HUES48 (cell line): ENCODE measurements around the gene CCDC88C.

Experiments
- H3K27ac ChIP-seq: one replicate; pipeline ENCODE4 v1.7.0; 2013; ENCODE audit warnings: low read depth, low read length, inconsistent platforms
- H3K27me3 ChIP-seq: 2 replicates; pipeline ENCODE4 v1.6.1; 2013; ENCODE audit warnings: mild to moderate bottlenecking, low read length; ENCODE audit not compliant: control insufficient read depth, insufficient read depth
- H3K36me3 ChIP-seq: 2 replicates; pipeline ENCODE4 v1.6.1; 2013; ENCODE audit warnings: low read length; ENCODE audit not compliant: control insufficient read depth, insufficient read depth
- H3K4me1 ChIP-seq: 2 replicates; pipeline ENCODE4 v1.6.1; 2013; ENCODE audit warnings: mild to moderate bottlenecking, low read length; ENCODE audit not compliant: control insufficient read depth, insufficient read depth
- H3K4me3 ChIP-seq: 2 replicates; pipeline ENCODE4 v1.5.1; 2013; ENCODE audit warnings: mild to moderate bottlenecking, low read depth, low read length
- H3K9ac ChIP-seq: 2 replicates; pipeline ENCODE4 v1.6.1; 2013; ENCODE audit warnings: mild to moderate bottlenecking, low read depth, low read length, moderate library complexity
- H3K9me3 ChIP-seq: 2 replicates; pipeline ENCODE4 v1.6.1; 2013; ENCODE audit warnings: low read length; ENCODE audit not compliant: control insufficient read depth, insufficient read depth

Gene CCDC88C

DNA sequence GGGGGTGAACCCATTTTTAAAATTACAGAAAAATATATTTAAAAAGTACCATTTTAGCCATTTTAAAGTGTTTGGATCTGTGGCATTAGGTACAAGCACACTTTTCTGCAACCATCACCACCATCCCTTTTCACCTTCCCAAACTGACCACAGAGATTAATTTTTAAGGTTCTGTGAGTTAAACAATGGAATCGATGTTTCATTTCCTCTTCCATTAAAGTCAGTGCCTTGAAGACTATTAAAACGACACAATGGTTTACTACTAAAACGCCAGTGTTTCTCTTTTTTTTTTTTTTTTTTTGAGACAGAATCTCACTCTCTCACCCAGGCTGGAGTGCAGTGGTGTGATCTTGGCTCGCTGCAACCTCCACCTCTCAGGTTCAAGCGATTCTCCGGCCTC, 95.0 kb downstream of the CCDC88C start:
- H3K4me3 ChIP-seq: no peak overlapping the region
- no peak overlapping the region for H3K9ac ChIP-seq
- H3K9me3 ChIP-seq: no peaks in the 10 kb centered on the region
- H3K27ac ChIP-seq: no peak overlapping the region
- no peaks in the 10 kb centered on the region for H3K27me3 ChIP-seq
- peaks cover 7% of the 10 kb centered on the region; the same call in 1 of the 2 replicates for H3K4me1 ChIP-seq
- peaks cover 72% of the 10 kb centered on the region for H3K36me3 ChIP-seq

DNA sequence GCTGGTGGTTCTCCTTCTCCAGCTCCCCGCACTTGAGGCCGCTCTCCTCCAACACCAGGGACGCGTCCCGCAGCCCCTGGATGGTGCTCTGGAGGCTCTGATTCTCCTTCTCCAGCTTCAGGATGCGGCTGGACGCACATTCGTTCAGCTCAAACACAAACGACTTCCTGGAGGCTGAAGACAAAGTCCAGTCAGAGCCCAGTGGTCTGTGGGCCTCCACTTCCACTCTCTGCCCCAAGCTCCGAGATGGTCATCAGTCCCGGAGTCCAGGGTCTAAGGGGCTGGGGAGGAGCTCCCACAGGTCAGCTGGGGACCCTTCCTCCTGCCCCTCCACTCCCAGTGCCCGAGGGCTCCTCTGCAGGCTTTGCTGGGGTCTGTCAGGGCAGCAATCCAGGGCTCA, 96.5 kb downstream of the CCDC88C start:
- H3K27me3 ChIP-seq: no peaks in the 10 kb centered on the region
- no peak overlapping the region for H3K9ac ChIP-seq
- no peaks in the 10 kb centered on the region for H3K9me3 ChIP-seq
- H3K36me3 ChIP-seq: peaks cover 81% of the 10 kb centered on the region
- H3K4me3 ChIP-seq: no peak overlapping the region
- H3K27ac ChIP-seq: no peak overlapping the region
- peaks cover 7% of the 10 kb centered on the region; the same call in 1 of the 2 replicates for H3K4me1 ChIP-seq

DNA sequence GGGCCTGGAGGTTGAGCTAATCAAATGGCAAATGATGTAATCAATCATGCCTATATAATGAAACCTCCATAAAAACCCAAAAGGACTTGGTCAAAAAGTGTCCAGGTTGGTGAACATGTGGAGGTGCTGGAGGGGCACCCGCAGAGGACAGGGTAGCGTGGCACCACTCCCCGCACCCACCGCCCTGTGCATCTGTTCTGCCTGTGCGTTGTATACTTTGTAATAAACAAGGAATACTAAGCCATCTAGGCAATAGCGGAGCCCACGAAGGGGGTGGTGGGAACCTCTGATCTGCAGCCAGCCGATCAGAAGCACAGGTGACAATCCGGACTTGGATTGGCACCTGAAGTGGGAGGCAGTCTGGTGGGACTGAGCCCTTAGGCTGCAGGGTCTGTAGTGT, 97.4 kb downstream of the CCDC88C start:
- H3K9me3 ChIP-seq: peaks cover 3% of the 10 kb centered on the region; the same call in 1 of the 2 replicates
- H3K4me1 ChIP-seq: peaks cover 7% of the 10 kb centered on the region; the same call in 1 of the 2 replicates
- H3K9ac ChIP-seq: no peak overlapping the region
- H3K27me3 ChIP-seq: no peaks in the 10 kb centered on the region
- H3K27ac ChIP-seq: no peak overlapping the region
- H3K4me3 ChIP-seq: no peak overlapping the region
- H3K36me3 ChIP-seq: peaks cover 82% of the 10 kb centered on the region

DNA sequence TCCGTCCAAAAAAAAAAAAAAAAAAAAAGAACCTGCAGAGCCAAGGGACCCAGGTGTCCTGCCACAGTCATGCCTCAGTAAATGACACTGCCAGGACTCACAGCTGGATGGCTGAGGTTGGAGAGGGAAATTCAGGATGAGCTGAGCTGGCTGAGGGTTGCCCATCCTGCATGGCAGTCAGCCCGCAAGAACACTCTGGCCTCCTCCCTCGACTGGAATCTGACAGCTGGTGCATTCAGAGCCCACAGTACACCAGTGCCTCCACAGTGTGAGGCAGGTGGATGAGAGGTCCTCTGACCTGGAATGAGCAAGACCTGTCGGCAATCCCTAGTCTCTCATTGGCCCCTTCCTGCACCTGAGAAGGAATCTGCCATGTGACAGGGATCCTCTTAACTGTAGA, 98.7 kb downstream of the CCDC88C start:
- H3K27ac ChIP-seq: no peak overlapping the region
- peaks cover 83% of the 10 kb centered on the region for H3K36me3 ChIP-seq
- H3K4me3 ChIP-seq: no peak overlapping the region
- H3K9ac ChIP-seq: no peak overlapping the region
- peaks cover 3% of the 10 kb centered on the region; the same call in 1 of the 2 replicates for H3K4me1 ChIP-seq
- H3K9me3 ChIP-seq: peaks cover 12% of the 10 kb centered on the region
- H3K27me3 ChIP-seq: no peaks in the 10 kb centered on the region

DNA sequence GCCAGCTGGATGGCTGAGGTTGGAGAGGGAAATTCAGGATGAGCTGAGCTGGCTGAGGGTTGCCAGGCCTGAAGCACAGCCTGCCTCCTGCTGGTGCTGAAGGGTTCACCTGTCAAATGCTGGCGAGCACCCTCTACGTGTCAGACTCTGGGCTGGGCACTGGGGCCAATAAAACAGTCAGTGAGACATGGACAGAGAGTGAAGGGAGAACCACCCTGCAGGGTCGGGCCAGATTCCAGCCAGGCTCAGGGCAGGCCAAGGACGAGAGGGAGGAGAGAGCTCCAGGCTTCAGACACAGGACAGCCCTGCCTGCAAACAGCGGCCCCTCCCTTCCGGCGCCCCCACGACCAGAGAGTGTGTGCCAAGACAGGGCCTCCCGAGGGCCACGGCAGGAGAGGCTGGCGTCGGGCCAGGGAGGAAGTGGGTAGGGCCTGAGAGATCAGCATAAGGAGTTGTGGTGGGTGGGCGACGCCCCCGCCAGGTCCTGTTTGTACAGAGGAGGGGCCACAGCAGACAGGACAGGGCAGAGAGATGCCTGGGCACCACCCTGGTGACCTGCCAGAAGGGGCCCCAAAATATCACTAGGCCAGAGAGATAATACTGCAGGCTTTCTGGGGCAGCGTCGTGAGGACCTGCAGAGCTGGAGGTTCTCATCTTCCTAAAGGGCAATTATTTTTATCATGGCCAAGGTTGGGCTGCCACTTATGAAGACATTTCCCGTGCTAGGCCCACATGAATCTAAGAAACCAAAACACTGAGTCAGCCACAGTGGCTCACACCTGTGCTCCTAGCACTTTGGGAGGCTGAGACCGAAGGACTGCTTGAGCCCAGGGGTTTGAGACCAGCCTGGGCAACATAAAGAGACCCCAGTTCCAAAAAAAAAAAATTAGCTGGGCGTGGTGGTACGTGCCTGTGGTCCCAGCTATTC, 100.0 kb downstream of the CCDC88C start:
- Histone ChIP-seq H3K9ac (no peak overlapping the region), H3K27me3 (no peaks in the 10 kb centered on the region), H3K27ac (no peak overlapping the region), H3K4me3 (no peak overlapping the region), H3K4me1 (no peaks in the 10 kb centered on the region), H3K9me3 (peaks cover 18% of the 10 kb centered on the region), H3K36me3 (peaks cover 87% of the 10 kb centered on the region)

DNA sequence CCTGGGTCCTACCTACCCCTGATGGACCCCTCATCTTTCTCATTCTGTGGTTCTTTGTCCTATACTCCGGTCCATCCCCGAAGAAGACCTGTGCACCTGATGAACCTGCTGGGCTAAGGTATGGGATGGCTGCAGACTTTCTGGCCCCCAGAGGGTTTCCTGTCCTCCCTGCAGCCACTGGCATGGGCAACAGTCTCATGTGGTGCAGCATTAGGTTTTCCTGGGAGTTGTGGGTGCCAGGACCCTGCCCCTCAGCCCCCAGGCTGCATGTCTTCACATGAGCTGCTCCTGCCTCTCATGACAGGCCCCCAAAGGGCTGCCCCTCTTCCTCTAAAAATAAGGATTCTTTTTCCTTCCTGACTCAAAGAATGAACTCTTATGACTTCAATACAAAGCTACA, 100.9 kb downstream of the CCDC88C start:
- peaks cover 86% of the 10 kb centered on the region for H3K36me3 ChIP-seq
- H3K9me3 ChIP-seq: peaks cover 18% of the 10 kb centered on the region
- H3K27me3 ChIP-seq: no peaks in the 10 kb centered on the region
- no peak overlapping the region for H3K27ac ChIP-seq
- H3K9ac ChIP-seq: no peak overlapping the region
- no peak overlapping the region for H3K4me3 ChIP-seq
- no peaks in the 10 kb centered on the region for H3K4me1 ChIP-seq

DNA sequence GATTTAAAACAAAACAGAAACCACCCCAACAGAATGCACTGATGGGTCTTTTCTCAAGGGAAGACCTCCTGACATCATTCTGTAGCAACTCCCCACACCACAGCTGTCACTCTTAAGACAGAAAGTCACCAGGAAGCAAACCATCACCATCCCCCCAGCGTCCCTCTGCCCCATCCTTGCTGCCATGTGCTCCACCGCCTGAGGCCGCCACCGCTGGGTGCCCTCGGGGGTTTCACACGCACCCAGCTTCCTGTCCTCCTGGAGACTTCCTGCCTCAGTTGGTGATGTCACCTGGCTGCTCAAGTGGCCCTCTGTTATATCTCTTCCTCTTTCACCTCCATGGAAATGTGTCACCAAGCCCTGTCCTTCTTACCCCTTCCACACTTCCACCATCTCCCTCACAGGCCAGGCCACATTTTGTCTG, 101.8 kb downstream of the CCDC88C start:
- H3K27ac ChIP-seq: no peak overlapping the region
- no peak overlapping the region for H3K9ac ChIP-seq
- H3K4me1 ChIP-seq: no peaks in the 10 kb centered on the region
- no peaks in the 10 kb centered on the region for H3K27me3 ChIP-seq
- H3K36me3 ChIP-seq: peaks cover 85% of the 10 kb centered on the region
- H3K4me3 ChIP-seq: no peak overlapping the region
- H3K9me3 ChIP-seq: peaks cover 18% of the 10 kb centered on the region

DNA sequence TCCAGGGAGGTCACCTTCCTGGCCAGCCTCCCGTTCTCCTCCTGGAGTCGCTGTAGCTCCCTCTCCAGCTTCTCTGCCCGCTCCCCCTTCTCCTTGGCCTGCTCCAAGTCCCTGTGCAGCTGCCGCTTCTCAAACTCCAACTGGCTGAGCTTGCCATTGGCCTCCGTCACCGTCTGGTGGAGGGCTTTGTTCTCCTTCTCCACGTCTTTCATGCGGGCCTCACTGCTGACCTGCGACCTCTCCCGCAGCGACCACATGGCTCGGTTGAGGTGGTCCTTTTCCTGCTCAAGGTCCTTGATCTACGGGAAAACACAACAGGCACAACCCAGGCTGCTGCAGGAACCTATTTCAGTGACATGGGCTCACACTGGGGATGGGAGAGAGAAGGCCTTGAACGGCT, 103.8 kb downstream of the CCDC88C start:
- Histone ChIP-seq H3K36me3 (peaks cover 88% of the 10 kb centered on the region), H3K9me3 (peaks cover 18% of the 10 kb centered on the region), H3K9ac (no peak overlapping the region), H3K27ac (no peak overlapping the region), H3K27me3 (no peaks in the 10 kb centered on the region), H3K4me3 (no peak overlapping the region), H3K4me1 (no peaks in the 10 kb centered on the region)

DNA sequence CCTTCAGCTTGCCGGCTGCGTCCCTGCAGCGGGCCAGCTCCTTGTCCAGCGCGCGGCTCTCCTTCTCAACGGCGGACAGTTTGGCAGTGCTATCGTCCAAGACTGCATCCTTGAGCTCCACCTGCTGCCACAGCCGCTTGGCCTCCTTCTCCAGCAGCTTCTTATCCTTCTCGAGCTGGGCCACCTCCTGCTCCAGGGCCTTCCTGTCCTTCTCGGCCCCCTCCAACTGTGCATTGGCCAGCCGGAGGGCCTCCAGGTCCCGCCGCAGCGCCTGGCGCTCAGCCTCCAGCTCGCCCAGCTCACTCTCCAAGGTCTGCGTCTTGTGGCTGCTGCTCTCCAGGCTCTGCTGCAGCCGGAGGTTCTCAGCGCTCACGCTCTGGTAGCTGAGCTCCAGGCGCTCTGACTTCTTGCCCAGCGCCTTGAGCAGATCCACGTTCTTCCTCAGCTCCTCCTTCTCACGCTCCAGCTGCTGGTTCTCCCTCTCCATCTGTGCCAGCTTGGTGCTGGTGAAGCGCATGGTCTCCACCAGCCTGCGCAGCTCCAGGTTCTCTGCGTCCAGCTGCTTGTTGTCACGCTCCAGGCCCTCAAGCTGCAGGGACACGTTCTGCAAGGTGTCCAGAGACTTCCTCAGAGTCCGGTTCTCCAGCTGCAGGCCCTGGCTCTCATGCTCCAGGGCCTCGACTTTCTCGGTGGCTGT, 104.3 kb downstream of the CCDC88C start:
- Histone ChIP-seq H3K27me3 (no peaks in the 10 kb centered on the region), H3K9ac (no peak overlapping the region), H3K9me3 (peaks cover 18% of the 10 kb centered on the region), H3K4me1 (no peaks in the 10 kb centered on the region), H3K36me3 (peaks cover 90% of the 10 kb centered on the region), H3K27ac (no peak overlapping the region), H3K4me3 (no peak overlapping the region)

DNA sequence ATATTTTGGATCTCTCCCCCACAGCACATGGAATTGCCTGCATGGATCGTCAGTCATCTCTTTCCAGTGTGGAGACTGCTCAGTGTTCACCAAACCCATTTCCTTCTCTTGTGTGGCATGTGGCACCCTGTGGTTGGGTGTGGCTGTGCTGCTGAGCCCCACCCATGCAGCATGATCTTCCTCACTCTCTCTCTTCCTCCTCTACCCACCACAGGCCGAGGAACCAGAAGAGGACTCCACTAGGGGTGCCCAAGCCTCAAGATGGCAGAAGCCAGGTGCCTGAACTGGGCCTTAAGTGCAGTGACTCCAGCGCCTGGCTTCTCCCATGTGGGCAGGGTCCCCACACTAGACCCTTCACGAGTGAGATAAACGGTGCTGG, 106.3 kb downstream of the CCDC88C start:
- Histone ChIP-seq H3K27ac (no peak overlapping the region), H3K36me3 (peaks cover 89% of the 10 kb centered on the region), H3K9me3 (peaks cover 18% of the 10 kb centered on the region), H3K4me1 (peaks cover 11% of the 10 kb centered on the region), H3K4me3 (no peak overlapping the region), H3K9ac (no peak overlapping the region), H3K27me3 (no peaks in the 10 kb centered on the region)
